ENCODE data around the gene INTS4.
A peak's percentile ranks its signal among the peaks of the same experiment; 100 is the strongest.
"Not testable (repeated sequence)": the region's sequence is repeated elsewhere in the genome, so short reads cannot be mapped to it uniquely, and the experiment has no call there.

INTS4 gene

GRCh38 chr11:78023426-78023825, 29.0 kb upstream of the INTS4 start:
- no peak for DNase-seq

GRCh38 chr11:78022397-78023396, 28.2 kb upstream of the INTS4 start, which contains the start of gene KCTD14:
KCTD14 (minus strand) TSS chr11:78023276; CDS start chr11:78023249, 27 bp downstream.
- DNase-seq: no peak

DNA sequence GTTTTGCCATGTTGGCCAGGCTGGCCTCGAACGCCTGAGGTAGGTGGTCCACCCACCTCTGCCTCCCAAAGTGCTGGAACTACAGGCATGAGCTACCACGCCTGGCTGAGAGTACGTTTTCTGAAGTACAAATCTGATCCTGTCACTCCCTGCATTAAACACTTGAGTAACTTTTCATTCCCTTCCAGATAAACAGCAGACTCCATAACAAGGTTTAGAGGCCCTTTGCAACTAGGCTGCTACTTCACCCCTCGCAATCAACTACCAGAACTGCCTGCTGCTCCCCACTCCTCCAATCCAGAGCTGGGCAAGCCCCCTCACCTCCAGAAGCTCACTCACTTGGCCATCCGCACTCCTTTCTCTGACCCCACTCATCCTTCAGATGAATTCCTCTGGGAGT, 27.1 kb upstream of the INTS4 start:
- no peak for DNase-seq

DNA sequence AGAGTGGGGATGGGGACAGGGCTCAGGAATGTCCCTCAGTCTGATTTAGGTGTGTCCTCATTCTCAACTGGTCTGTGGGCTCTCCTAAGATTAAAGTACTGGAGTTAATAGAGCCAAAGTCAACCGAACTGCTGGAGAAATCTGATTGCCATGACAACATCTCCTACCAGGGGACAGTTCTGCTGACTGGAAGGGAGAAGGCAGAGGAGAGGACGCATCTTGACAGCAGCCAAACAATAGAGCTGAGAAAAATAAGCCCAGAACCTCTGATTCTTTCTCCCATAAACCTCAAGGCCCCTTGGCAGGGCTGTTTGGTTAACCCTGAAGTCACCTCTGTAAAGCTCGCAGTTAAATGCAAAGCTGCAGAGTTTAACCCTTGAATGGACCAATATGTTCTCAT, 25.8 kb upstream of the INTS4 start:
- DNase-seq: no peak

- no peak for DNase-seq
Observed at GRCh38 chr11:78019808-78020207, 25.3 kb upstream of the INTS4 start.

- DNase-seq: no peak
Observed at GRCh38 chr11:78015878-78016277, 21.4 kb upstream of the INTS4 start.

DNA sequence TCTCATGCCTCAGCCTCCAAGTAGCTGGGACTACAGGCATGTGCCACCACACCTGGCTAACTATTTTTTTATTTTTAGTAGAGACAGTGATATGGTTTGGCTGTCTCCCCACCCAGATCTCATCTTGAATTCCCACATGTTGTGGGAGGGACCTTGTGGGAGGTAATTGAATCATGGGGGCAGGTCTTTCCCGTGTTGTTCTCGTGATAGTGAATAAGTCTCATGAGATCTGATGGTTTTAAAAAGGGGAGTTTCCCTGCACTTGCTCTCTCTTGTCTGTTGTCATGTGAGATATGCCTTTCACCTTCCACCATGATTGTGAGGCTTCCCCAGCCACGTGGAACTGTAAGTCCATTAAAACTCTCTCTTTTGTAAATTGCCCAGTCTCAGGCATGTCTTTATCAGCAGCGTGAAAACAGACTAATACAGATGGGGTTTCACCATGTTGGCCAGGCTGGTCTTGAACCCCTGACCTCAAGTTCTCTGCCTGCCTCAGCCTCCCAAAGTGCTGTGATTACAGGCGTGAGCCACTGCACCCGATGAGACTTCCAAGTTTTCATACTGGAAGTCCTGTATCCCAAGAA, 20.6 kb upstream of the INTS4 start:
- not testable (repeated sequence) for DNase-seq

DNA sequence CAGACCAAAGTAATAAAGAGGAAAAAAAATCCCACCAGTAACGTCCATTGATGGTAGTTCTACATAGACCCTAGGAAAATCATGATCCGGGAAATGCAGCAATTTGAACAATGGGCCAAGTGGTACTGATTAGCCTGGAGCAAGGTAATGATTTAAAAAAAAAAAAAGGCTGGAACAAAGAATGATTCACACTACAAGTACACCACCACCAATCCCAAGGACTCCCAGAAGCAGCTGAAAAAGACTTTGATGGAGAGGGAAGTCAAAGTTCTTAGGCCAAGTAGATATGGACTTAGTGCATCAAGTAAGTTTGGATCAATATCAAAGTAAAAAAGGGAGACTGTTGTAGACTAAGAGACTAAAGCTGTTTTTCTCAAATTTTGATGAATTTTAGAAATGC, 16.8 kb upstream of the INTS4 start:
- DNase-seq: no peak

DNA sequence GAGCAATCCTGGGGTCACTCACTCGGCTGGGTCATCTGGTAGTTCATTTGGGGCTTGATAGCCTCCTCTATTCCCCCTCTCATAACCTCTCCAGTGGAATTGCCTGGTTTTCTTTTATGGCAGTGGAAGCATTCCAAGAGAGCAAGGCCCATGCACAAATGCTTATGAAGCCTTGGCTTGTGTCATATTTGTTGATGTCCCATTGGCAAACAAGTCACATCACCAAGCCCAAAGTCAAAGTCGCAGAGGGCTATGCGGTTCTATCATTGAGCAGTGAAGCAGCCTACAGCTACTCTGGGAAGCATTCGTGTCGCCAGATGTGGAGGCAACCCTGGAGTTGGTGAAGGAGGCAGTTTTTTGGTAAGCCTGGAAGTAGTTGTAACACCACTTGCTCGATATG, 16.3 kb upstream of the INTS4 start:
- DNase-seq: no peak

DNA sequence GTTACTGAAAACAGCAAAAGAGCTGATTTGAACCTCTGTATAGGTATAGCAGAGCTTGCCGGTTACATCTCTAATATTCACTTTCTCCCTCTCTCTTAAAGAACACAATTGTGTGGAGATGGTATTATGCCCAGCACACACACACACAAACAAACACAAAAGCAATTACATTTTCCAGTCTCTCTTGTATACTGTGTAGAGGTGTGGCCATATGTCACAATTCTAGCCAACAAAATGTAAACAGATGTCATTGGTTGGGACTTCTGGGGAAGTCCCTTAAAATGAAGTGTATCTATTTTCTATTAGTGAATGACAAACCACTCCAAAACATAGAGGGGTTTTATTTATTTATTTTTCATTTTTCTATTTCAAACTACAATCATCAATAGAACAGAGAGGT, 15.8 kb upstream of the INTS4 start:
- no peak for DNase-seq

GRCh38 chr11:78009062-78009461, 14.6 kb upstream of the INTS4 start:
- no peak for DNase-seq

DNA sequence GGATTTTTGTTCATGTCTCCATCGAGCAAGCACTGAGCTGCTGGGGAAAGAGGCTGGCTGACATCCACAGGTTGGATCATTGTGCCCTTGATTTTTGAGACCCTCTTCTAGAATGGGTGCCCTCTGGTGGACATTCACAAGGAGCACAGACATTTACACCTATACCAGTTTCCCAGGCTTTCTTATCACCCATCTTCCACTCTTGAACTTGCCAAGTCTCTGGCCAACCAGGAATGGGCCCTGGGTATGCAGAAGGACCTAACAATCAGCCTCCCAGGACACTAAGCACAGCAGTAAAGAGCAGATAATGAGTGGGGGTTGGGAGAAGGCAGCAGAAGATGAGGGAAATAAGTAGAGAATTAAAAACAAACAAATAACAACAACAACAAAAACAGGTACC, 5.7 kb upstream of the INTS4 start:
- DNase-seq: peak; percentile 28

DNA sequence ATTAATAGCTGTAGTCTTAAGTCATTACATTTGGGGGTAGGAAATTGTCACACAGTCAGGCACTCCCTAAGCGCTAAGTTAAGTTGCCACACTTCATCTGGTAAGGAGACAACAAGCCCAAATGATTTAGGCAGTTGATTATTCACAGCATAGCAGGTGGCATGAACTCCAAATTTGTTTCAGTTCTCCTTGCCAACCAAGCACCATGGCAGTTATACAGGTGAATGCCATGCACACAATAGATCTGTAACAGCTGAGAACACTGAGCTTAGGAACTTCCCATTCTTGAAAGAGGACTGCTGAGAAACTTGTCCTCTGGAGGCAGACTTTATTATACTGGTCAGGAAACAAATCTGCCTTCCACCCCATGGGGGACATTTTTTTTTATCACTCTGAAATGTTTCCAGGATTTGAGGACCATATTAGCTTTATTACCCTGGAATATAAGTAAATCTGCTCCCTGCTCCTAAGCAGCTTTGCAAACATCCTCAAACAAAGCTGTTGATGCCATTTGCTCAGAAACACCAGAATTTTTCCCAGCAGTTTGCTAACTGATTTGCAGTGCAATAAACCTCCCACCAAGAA, 5.1 kb upstream of the INTS4 start:
- DNase-seq: no peak

DNA sequence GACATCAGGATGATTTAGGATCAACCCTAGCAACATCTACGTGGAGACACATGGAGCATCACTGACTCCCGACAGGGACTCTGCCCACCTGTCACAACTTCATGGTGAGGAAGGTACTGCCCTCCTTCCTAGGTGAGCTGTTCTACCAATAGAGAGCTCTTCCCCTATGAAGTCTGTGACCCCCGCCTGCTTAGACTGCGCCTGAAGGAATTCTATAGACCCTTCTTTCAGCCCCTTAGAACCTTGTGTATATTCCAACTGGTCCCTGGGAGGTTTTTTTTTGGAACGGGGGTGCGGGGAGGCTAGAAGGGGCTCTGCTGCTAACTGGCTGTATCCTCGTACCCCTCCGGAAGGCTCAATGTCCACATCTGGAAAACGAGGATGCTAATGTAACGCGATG, 566 bp downstream of the INTS4 start:
- DNase-seq: no peak

GRCh38 chr11:77990981-77991380, 3.5 kb downstream of the INTS4 start:
- no peak for DNase-seq

DNA sequence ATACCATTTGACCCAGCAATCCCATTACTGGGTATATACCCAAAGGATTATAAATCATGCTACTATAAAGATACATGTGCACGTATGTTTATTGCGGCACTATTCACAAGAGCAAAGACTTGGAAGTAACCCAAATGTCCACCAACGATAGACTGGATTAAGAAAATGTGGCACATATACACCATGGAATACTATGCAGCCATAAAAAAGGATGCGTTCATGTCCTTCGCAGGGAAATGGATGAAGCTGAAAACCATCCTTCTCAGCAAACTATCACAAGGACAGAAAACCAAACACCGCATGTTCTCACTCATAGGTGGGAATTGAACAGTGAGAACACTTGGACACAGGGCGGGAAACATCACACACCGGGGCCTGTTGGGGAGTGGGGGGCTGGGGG, 8.0 kb downstream of the INTS4 start:
- not testable (repeated sequence) for DNase-seq

- DNase-seq: no peak
Observed at GRCh38 chr11:77981346-77981947, 13.0 kb downstream of the INTS4 start.

DNA sequence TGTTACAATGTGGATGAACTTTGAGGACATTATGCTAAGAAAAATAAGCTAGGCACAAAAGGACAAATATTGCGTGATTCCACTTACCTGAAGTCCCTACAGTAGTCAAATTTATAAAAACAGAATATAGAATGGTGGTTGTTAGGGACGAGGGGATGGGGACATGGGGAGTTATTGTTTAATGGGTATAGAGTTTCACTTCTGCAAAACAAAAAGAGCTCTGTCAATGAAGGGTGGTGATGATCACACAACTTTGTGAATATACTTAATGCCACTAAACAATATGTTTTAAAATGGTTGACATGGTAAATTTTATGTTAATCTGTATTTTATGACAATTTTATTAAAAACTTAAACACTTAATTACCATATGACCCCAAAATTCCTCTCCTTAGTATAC, 26.1 kb downstream of the INTS4 start:
- no peak for DNase-seq

DNA sequence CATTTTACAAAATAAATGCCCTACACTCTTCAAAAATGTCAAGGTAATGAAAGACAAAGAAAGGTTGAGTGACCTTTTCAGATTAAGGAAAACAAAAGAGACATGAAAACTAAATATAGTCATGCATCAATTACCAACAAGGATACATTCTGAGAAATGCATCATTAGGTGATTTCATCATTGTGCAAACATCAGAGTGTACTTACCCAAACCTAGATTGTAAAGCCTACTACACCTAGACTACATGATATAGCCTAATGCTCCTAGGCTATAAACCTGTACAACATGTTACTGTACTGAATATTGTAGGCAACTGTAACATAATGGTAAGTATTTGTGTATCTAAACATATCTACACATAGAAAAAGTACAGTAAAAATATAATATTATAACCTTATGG, 26.7 kb downstream of the INTS4 start:
- DNase-seq: no peak

- no peak for DNase-seq
Observed at GRCh38 chr11:77967121-77967520, 27.3 kb downstream of the INTS4 start.

- DNase-seq: no peak
Observed at GRCh38 chr11:77966338-77966737, 28.1 kb downstream of the INTS4 start.

DNA sequence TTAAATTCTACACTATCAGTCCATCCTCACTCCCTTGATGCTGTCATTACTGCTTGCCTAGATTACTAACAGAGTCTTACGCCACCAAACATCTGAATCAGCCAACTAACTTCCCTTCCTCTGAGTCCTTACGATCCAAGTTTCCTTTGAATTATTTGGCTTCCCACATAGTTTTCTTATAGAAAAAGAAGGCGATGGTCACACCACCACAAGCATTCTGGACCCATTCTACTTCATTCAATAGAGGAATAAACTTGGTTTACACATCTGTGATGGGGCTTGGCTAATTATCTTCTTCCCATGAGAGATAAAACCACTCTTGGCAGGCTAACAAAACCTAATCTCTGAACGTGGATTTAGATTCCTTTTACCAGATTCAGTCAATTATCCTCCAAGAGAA, 35.0 kb downstream of the INTS4 start:
- DNase-seq: no peak

DNA sequence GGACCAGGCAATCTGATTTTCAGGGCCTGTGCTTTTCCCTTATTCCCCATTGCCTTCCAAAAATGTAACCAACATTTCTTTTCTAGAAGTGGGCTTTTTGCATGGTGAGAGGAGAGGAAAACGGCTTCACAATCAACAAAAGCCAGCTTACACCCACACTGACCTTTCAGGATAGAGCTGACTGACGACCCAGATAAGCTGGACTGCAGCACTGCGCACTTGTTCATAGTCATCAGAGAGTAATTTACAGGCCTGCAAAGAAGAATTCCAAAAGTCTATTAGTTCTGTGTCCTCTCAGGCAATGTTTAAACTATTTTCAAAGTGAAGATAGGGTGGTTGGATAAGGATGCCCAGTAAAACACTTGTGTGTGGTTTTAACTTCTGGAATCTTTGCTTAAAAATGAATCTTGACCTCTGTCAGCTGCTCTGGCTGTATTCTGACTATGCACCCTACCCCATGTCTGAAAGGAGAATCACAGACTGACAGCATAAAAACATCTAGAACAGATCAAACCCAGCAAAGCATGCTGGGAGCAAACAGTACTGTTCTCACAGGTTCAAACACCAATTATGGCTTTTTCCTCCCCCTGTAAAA, 35.8 kb downstream of the INTS4 start:
- DNase-seq: not testable (repeated sequence)

All from stimulated activated naive CD4-positive, alpha-beta T cell treated with Interleukin-2 at 50 U/mL for 16 hours (primary cell).